ENCODE results near the gene PCED1B. TPM values are rescaled to one million over a fixed set of nuclear protein-coding genes. Genes with fewer than 3 reads are reported as not detected.
"Not testable (repeated sequence)": the region's sequence is repeated elsewhere in the genome, so short reads cannot be mapped to it uniquely, and the experiment has no call there.

The PCED1B gene
- total RNA-seq, 1 donor from 2014 or later, result 0.41 TPM

DNA sequence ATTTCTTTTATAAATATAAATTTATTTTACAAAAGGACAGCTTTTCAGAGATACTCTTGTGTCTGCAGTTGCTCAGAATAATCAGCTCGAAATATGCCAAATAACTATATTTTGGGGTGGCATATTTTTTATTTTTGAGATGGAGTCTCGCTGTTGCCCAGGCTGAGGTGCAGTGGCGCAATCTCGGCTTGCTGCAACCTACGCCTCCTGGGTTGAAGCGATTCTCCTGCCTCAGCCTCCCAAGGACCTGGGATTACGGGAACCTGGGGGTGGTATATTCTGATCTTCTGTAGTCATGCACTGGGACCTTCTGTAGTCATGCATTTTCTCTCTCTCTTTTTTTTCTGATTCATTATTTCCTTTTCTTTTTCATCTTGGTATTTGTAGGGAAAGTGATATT, 135.3 kb downstream of the PCED1B start:
- DNase-seq (ENCODE audit: extremely low spot score, unreplicated experiment), result no peak
- H3K4me1 Mint-ChIP-seq (ENCODE audit: unreplicated experiment), result no peaks in the 10 kb centered on the region

DNA sequence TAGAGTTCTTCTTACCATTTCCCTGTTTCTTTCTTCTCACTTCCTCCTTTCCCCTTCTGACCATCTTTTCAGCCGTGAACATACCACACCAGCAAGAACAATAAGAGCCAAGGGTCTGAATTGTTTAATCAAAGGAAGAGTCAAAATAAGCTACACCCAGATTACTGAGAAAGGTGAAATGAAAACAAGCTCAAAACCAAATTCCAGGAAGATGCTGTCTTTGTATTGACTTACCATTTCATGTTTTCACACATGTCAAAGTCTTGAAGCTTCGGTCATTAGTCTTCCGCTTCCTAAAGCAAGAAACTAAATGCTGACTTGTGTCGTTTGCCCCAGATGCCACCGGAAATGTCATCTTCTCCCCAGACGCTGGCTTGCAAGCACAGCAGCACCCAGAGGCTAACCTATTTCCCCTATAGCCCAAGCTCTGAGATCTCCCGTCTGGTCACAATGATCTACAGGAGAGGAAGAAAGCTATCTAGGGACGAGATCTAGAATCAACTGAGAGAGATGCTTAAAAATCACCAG, 136.8 kb downstream of the PCED1B start:
- DNase-seq (ENCODE audit: extremely low spot score, unreplicated experiment), result no peak
- Mint-ChIP-seq H3K4me3 (no peak overlapping the region), H3K4me1 (ENCODE audit: unreplicated experiment) (no peaks in the 10 kb centered on the region), H3K27me3 (no peaks in the 10 kb centered on the region), H3K9me3 (peaks cover 5% of the 10 kb centered on the region), H3K27ac (no peak overlapping the region), H3K36me3 (no peaks in the 10 kb centered on the region)
- TF ChIP-seq, protein P1, sequence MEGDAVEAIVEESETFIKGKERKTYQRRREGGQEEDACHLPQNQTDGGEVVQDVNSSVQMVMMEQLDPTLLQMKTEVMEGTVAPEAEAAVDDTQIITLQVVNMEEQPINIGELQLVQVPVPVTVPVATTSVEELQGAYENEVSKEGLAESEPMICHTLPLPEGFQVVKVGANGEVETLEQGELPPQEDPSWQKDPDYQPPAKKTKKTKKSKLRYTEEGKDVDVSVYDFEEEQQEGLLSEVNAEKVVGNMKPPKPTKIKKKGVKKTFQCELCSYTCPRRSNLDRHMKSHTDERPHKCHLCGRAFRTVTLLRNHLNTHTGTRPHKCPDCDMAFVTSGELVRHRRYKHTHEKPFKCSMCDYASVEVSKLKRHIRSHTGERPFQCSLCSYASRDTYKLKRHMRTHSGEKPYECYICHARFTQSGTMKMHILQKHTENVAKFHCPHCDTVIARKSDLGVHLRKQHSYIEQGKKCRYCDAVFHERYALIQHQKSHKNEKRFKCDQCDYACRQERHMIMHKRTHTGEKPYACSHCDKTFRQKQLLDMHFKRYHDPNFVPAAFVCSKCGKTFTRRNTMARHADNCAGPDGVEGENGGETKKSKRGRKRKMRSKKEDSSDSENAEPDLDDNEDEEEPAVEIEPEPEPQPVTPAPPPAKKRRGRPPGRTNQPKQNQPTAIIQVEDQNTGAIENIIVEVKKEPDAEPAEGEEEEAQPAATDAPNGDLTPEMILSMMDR (conservative IDR thresholded peaks at IDR 0.05), result no peak

More for the DNA sequence above, 135.3 kb downstream of the PCED1B start:
- TF ChIP-seq, protein P1 (conservative IDR thresholded peaks at IDR 0.05), result no peak
- no peaks in the 10 kb centered on the region for H3K36me3 Mint-ChIP-seq
- H3K9me3 Mint-ChIP-seq, result peaks cover 5% of the 10 kb centered on the region
- H3K27me3 Mint-ChIP-seq, result no peaks in the 10 kb centered on the region
- H3K27ac Mint-ChIP-seq, result no peak overlapping the region
- no peak overlapping the region for H3K4me3 Mint-ChIP-seq

GRCh38 chr12:47217595-47217869, 138.1 kb downstream of the PCED1B start:
- H3K27me3 Mint-ChIP-seq; H3K4me1 Mint-ChIP-seq (ENCODE audit: unreplicated experiment); DNase-seq (ENCODE audit: extremely low spot score, unreplicated experiment); H3K27ac Mint-ChIP-seq; H3K9me3 Mint-ChIP-seq; H3K4me3 Mint-ChIP-seq; H3K36me3 Mint-ChIP-seq: not testable (repeated sequence)

GRCh38 chr12:47218191-47218654, 138.8 kb downstream of the PCED1B start:
- no peaks in the 10 kb centered on the region for H3K36me3 Mint-ChIP-seq
- DNase-seq (ENCODE audit: extremely low spot score, unreplicated experiment), result no peak
- no peak overlapping the region for H3K27ac Mint-ChIP-seq
- H3K4me1 Mint-ChIP-seq (ENCODE audit: unreplicated experiment), result peaks cover 6% of the 10 kb centered on the region
- peaks cover 5% of the 10 kb centered on the region for H3K9me3 Mint-ChIP-seq
- no peak overlapping the region for H3K4me3 Mint-ChIP-seq
- TF ChIP-seq, protein P1 (conservative IDR thresholded peaks at IDR 0.05), result no peak
- no peaks in the 10 kb centered on the region for H3K27me3 Mint-ChIP-seq

DNA sequence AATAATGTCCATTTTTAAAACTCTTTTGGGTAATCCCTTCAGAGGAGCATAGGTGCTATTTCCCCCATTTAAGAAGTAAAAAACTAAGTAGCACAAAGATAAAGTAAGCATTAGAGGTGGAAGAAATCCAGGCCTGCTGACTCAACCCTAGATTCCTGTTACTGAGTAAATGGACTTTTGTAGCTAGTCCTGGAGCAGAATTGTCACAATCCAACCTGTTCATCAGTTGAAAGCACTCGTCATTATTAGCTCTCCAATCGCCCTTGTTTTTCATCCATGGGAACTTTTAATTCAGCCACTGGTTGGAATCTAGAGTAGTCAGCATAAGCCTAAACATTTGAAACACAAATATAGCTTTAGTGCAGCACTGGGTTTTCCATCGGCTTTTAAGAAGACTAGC, 139.8 kb downstream of the PCED1B start:
- Mint-ChIP-seq H3K27ac (no peak overlapping the region), H3K9me3 (peaks cover 5% of the 10 kb centered on the region), H3K4me1 (ENCODE audit: unreplicated experiment) (peaks cover 13% of the 10 kb centered on the region), H3K36me3 (no peaks in the 10 kb centered on the region), H3K4me3 (no peak overlapping the region), H3K27me3 (no peaks in the 10 kb centered on the region)
- DNase-seq (ENCODE audit: extremely low spot score, unreplicated experiment), result no peak
- TF ChIP-seq, protein P1 (conservative IDR thresholded peaks at IDR 0.05), result no peak

DNA sequence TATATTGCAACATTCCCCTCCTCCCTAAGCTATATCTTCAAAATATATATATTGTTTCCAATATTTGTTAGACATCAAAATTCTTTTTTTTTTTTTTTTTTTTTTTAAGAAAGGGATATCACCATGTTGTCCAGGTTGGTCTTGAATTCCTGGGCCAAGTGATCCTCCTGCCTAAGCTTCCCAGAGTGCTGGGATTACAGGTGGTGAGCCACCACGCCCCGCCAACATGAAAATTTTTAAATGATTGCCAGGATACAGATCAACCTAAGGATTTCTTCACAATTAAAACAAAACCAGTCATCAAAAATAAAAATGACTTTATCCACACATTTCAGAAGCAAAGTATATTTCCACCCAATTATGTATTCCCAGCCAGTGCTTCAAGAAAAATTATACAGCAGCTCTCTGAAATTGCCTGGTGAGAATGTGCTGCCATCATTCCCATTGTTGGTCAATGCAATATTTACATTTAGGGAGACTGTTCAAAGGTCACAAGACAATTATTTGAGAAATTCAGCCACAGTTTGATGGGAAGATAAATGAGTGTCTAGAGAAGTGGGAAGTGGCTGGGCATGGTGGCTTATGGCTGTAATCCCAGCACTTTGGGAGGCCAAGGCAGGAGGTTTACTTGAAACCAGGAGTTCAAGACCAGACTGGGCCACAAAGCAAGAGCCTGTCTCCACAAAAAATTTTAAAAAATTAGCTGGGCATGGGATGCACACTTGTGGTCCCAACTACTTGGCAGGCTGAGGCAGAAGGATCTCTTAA, 142.0 kb downstream of the PCED1B start:
- no peak overlapping the region for H3K27ac Mint-ChIP-seq
- no peaks in the 10 kb centered on the region for H3K27me3 Mint-ChIP-seq
- no peak for DNase-seq (ENCODE audit: extremely low spot score, unreplicated experiment)
- no peaks in the 10 kb centered on the region for H3K36me3 Mint-ChIP-seq
- no peak overlapping the region for H3K4me3 Mint-ChIP-seq
- H3K4me1 Mint-ChIP-seq (ENCODE audit: unreplicated experiment), result peaks cover 13% of the 10 kb centered on the region
- TF ChIP-seq, protein P1 (conservative IDR thresholded peaks at IDR 0.05), result no peak
- peaks cover under 1% of the 10 kb centered on the region for H3K9me3 Mint-ChIP-seq
